HepG2 (cell line): ENCODE data around the gene PRDM10. TPM values are rescaled to one million over a fixed set of nuclear protein-coding genes. Genes with fewer than 3 reads are reported as not detected.

Experiments used
- ATAC-seq: fragments of 200-7000 bp; cut with Tn5 transposase; 3 replicates; pipeline ENCODE4 v1.9.1; 2020; ENCODE audit warnings: mild to moderate bottlenecking, moderate library complexity
- BruUV-seq: library from RNA; stranded (reverse); fragments of 400-500 nt; replicated peaks from 2 replicates; lab custom pipeline; 2021; lab: Mats Ljungman, UMichigan
- CTCF ChIA-PET: fragments of 300-600 bp; formaldehyde crosslinking; extraction: SDS; loops from one replicate; lab custom pipeline; 2021; ENCODE audit warnings: low total read pairs, inconsistent platforms, low intra/inter-chr PET ratio; lab: Yijun Ruan, JAX
- POLR2A ChIA-PET: fragments of 350-600 bp; sonication (Branson Sonifier 250); formaldehyde crosslinking; loops from one replicate; lab custom pipeline; 2020; ENCODE audit warnings: antibody characterized with exemption, inconsistent platforms; lab: Yijun Ruan, JAX
- DNase-seq: peaks from one replicate; pipeline ENCODE4 v3.0.0-alpha.2; 2015; ENCODE audit warnings: low spot score
- FAIRE-seq: peaks from 3 replicates; lab custom pipeline; 2011; peaks lifted over from hg19 to GRCh38; lab: Jason Lieb, UNC
- H2AFZ ChIP-seq: one replicate; pipeline ENCODE4 v1.6.1; 2011; ENCODE audit warnings: low read length, inconsistent platforms
- H3K27ac ChIP-seq: fragments of 300-600 bp; 3 replicates; pipeline ENCODE4 v1.8.0; 2011; ENCODE audit warnings: mixed run types, mild to moderate bottlenecking, mixed read lengths, low read length, inconsistent platforms; ENCODE audit not compliant: insufficient read depth; ENCODE audit errors: extremely low read length
- H3K27me3 ChIP-seq, 2 experiments: fragments of 200-600 bp in 1 of 2; 2 replicates in 1 of 2; 3 replicates in 1 of 2; pipeline versions ENCODE4 v1.6.0 to v1.8.0; 2011; ENCODE audit warnings: low read length in 2 of 2, mild to moderate bottlenecking in 2 of 2, moderate library complexity in 2 of 2, inconsistent platforms in 1 of 2; ENCODE audit not compliant: insufficient read depth in 2 of 2, control insufficient read depth in 1 of 2
- H3K36me3 ChIP-seq, 2 experiments: fragments of 200-600 bp in 1 of 2; replicated peaks in 1 of 2; 2 replicates in 1 of 2; 3 replicates in 1 of 2; pipeline versions ENCODE4 v1.5.1 to v1.8.0; 2011; ENCODE audit warnings: low read length in 2 of 2, inconsistent platforms in 1 of 2; ENCODE audit not compliant: insufficient read depth in 2 of 2, control insufficient read depth in 1 of 2
- H3K4me1 ChIP-seq: 2 replicates; pipeline ENCODE4 v1.5.1; 2012; ENCODE audit warnings: low read length, inconsistent platforms; ENCODE audit not compliant: insufficient read depth
- H3K4me2 ChIP-seq: 2 replicates; pipeline ENCODE4 v1.6.0; 2011; ENCODE audit warnings: low read depth, low read length, inconsistent platforms
- H3K4me3 ChIP-seq, 3 experiments: fragments of 200-600 bp in 1 of 3; sonication (generic), shearing (Covaris generic) in 1 of 3; replicated peaks in 1 of 3; 2 replicates each; pipeline ENCODE4 v1.5.1; 2011 to 2016; ENCODE audit warnings: low read length in 3 of 3, inconsistent platforms in 2 of 3, low read depth in 2 of 3, mild to moderate bottlenecking in 2 of 3, control low read depth in 1 of 3, mixed read lengths in 1 of 3; ENCODE audit not compliant: insufficient read depth in 1 of 3
- H3K79me2 ChIP-seq: one replicate; pipeline ENCODE4 v1.6.1; 2011; ENCODE audit warnings: low read length, inconsistent platforms; ENCODE audit not compliant: insufficient read depth
- H3K9ac ChIP-seq: 2 replicates; pipeline ENCODE4 v1.6.0; 2011; ENCODE audit warnings: mild to moderate bottlenecking, low read depth, low read length, inconsistent platforms; ENCODE audit not compliant: insufficient read depth
- H3K9me3 ChIP-seq: 2 replicates; pipeline ENCODE4 v1.5.1; 2012; ENCODE audit warnings: mild to moderate bottlenecking, low read length
- H4K20me1 ChIP-seq: 2 replicates; pipeline ENCODE4 v1.6.0; 2011; ENCODE audit warnings: inconsistent platforms, mild to moderate bottlenecking, low read length, moderate library complexity; ENCODE audit not compliant: insufficient read depth
- CHCHD3 ChIP-seq: sonication (generic); formaldehyde crosslinking; IDR thresholded peaks from 2 replicates; pipeline ENCODE4 v1.8.0; 2022; ENCODE audit warnings: mild to moderate bottlenecking, missing genetic modification reagents, moderate library complexity
- GATAD2A ChIP-seq: IDR thresholded peaks from 2 replicates; pipeline ENCODE4 v1.6.1; 2016
- HNRNPUL1 ChIP-seq: fragments of 200-400 bp; formaldehyde crosslinking; IDR thresholded peaks from 2 replicates; pipeline ENCODE4 v1.6.1; 2017; ENCODE audit warnings: low read depth, mild to moderate bottlenecking, low read length, moderate library complexity
- POLR2AphosphoS5 ChIP-seq: IDR thresholded peaks from 2 replicates; pipeline ENCODE4 v1.6.1; 2012; ENCODE audit warnings: low read depth, low read length
- SNRNP70 ChIP-seq: fragments of 200-400 bp; formaldehyde crosslinking; IDR thresholded peaks from 2 replicates; pipeline ENCODE4 v1.6.1; 2017; ENCODE audit warnings: mild to moderate bottlenecking, low read depth, low read length, moderate library complexity
- SRSF4 ChIP-seq: fragments of 200-400 bp; formaldehyde crosslinking; IDR thresholded peaks from one replicate; pipeline ENCODE4 v1.6.1; 2018; ENCODE audit warnings: mild to moderate bottlenecking, low read depth, low read length, moderate library complexity; ENCODE audit not compliant: poor library complexity, severe bottlenecking
- WIZ ChIP-seq: sonication (generic); formaldehyde crosslinking; IDR thresholded peaks from 2 replicates; pipeline ENCODE4 v1.5.1; 2020; ENCODE audit warnings: mild to moderate bottlenecking, missing genetic modification reagents
- ZNF333 ChIP-seq: sonication (generic); formaldehyde crosslinking; IDR thresholded peaks from 2 replicates; pipeline ENCODE4 v1.4.0; 2020; ENCODE audit warnings: mild to moderate bottlenecking, missing genetic modification reagents, borderline replicate concordance
- ZNF615 ChIP-seq: sonication (generic); formaldehyde crosslinking; IDR thresholded peaks from 2 replicates; pipeline ENCODE4 v1.5.0; 2020; ENCODE audit warnings: mild to moderate bottlenecking, missing genetic modification reagents, borderline replicate concordance
- ZNF747 ChIP-seq: sonication (generic); formaldehyde crosslinking; IDR thresholded peaks from 2 replicates; pipeline ENCODE4 v1.8.1; 2023; ENCODE audit warnings: missing genetic modification reagents, mild to moderate bottlenecking, borderline replicate concordance
- ZNF775 ChIP-seq: sonication (generic); formaldehyde crosslinking; IDR thresholded peaks from 2 replicates; pipeline ENCODE4 v1.4.0; 2020; ENCODE audit warnings: missing genetic modification reagents, mild to moderate bottlenecking, moderate library complexity, borderline replicate concordance
- WGBS: methylation state at CpG from one replicate; pipeline ENCODE4 v1.1.6; 2017; ENCODE audit warnings: low lambda C conversion rate; 5-methylcytosine and 5-hydroxymethylcytosine counted together
- in situ Hi-C: cut with HindIII; loops from 2 replicates; pipeline ENCODE4 v1.10.0; 2017; ENCODE audit warnings: low pct_unique_long_range_greater_than_20kb; ENCODE audit not compliant: extremely low pct_ligation_motif_present
- intact Hi-C: fragments of 100-400 bp; cut with micrococcal nuclease; formaldehyde crosslinking; loops from one replicate; pipeline ENCODE4 v1.10.0; 2022; ENCODE audit not compliant: unreplicated experiment
- polyA plus RNA-seq, 8 experiments: library from polyadenylated mRNA; depleted of rRNA in 3 of 8; stranded (reverse) in 7 of 8; unstranded in 1 of 8; fragments of >200 nt; fragmentation: Illumina TruSeq in 4 of 8; extraction: Trizol in 4 of 8; gene quantifications; 2 replicates each; pipeline versions ENCODE4 v1.2.1 to v1.2.3, GENCODE V29; 2011 to 2016; ENCODE audit warnings: low read depth in 4 of 8, missing spikeins in 1 of 8, mixed read lengths in 1 of 8; ENCODE audit not compliant: insufficient read depth in 1 of 8
- total RNA-seq, 5 experiments: library from RNA; depleted of rRNA; stranded (reverse); fragments of >200 nt; fragmentation: Illumina TruSeq; extraction: Trizol; gene quantifications; 2 replicates each; pipeline ENCODE4 v1.2.3, GENCODE V29; 2016; ENCODE audit warnings: low read depth in 1 of 5
- TF ChIP-seq, protein P1 (sequence below): sonication (generic); formaldehyde crosslinking; IDR thresholded peaks from 2 replicates; pipeline ENCODE4 v1.9.0; 2021; ENCODE audit warnings: missing genetic modification reagents, borderline replicate concordance

The PRDM10 gene
- total and polyA plus RNA-seq, 2 of the 13 experiments (the other 11 are each of a cell fraction or from before 2014, with no cell fraction given), result 5.7 to 5.8 TPM

- Histone ChIP-seq H3K4me1 (peaks cover 30% of the 10 kb centered on the region), H3K79me2 (no peaks in the 10 kb centered on the region), H3K4me3 (no peak overlapping the region), H3K36me3 (no peaks in the 10 kb centered on the region), H3K9me3 (no peaks in the 10 kb centered on the region), H3K4me2 (no peak overlapping the region), H4K20me1 (no peaks in the 10 kb centered on the region), H3K27ac (no peak overlapping the region), H3K27me3 (no peaks in the 10 kb centered on the region), H2AFZ (no peak overlapping the region)
- in situ Hi-C loops (no loop called here), intact Hi-C loops (no loop called here)
- WGBS, result 62% methylated on average over 4 of the region's 4 CpGs
- ATAC-seq (no peak), FAIRE-seq (no peak), DNase-seq (no peak)
- no TSS peak for BruUV-seq
- ChIA-PET POLR2A (no interaction called here), CTCF (no interaction called here)
- TF ChIP-seq ZNF747 (no peak), CHCHD3 (no peak), HNRNPUL1 (no peak), ZNF775 (CRISPR knock-in tag) (no peak), SNRNP70 (no peak), ZNF615 (CRISPR knock-in tag) (no peak), WIZ (CRISPR knock-in tag) (no peak), POLR2AphosphoS5 (no peak), GATAD2A (CRISPR knock-in tag) (no peak), SRSF4 (no peak), ZNF333 (no peak)
- TF ChIP-seq, protein P1, sequence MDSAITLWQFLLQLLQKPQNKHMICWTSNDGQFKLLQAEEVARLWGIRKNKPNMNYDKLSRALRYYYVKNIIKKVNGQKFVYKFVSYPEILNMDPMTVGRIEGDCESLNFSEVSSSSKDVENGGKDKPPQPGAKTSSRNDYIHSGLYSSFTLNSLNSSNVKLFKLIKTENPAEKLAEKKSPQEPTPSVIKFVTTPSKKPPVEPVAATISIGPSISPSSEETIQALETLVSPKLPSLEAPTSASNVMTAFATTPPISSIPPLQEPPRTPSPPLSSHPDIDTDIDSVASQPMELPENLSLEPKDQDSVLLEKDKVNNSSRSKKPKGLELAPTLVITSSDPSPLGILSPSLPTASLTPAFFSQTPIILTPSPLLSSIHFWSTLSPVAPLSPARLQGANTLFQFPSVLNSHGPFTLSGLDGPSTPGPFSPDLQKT (CRISPR knock-in tag), result no peak
- TF ChIP-seq, all 625 proteins: peak for 0
- H3K9ac ChIP-seq, result no peak overlapping the region
These were observed 17.7 kb upstream of the PRDM10 start for GRCh38 chr11:130020323-130020722.
